ENCODE data around the gene TCTN3.
A peak's percentile ranks its signal among the peaks of the same experiment; 100 is the strongest.

Gene TCTN3

DNA sequence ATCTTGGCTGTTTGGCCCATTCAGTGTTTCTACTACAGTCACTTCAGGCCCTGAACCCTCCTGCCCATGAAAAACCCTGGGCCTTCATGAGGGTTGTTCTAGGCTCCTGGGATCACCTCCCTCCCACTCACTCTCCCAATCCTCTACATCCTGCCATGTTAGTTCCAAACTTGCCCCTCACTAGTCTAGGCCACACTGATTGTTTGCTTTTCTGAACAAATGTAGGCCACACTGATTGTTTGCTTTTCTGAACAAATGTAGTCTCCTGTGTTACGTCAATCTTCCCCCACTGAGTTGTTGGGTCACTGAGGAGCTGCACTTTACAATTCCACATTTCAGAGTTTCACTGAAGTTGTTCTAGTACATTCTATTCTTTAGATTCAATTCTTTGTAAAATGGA is 31.9 kb downstream of the TCTN3 start:
- in situ Hi-C loops (cut with HindIII; ENCODE audit: low sequenced_read_pairs): no loop called here
- H3K4me3 ChIP-seq (ENCODE audit: low read depth, low read length): no peak overlapping the region
- no peak for TF ChIP-seq CTCF (IDR thresholded peaks at IDR 0.05; ENCODE audit: low read depth, low read length)
- DNase-seq (ENCODE audit: low read depth, low spot score): peak; percentile 50

DNA sequence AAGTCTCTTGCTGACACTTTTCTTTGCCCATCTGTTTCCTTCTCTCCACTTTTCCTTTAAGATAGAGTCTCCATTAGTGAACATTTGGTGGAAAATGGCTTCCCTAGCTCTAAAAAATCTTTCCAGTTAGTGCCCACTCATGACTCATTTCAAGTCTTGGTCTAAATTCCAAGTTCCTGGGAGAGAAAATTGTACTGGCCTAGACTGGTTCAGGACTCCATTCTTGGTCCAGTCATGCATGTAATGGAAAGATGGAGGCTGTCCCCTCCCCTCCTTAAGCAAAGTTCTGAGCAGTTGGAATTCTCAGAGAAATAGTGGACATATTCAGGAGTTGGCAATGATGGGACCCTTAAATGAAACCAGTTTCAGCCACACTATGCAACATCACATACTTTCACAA is 33.4 kb downstream of the TCTN3 start:
- in situ Hi-C loops (cut with HindIII; ENCODE audit: low sequenced_read_pairs): no loop called here
- no peak for TF ChIP-seq CTCF (IDR thresholded peaks at IDR 0.05; ENCODE audit: low read depth, low read length)
- DNase-seq (ENCODE audit: low read depth, low spot score): peak; percentile 60
- no peak overlapping the region for H3K4me3 ChIP-seq (ENCODE audit: low read depth, low read length)

GRCh38 chr10:95657250-95657649 is 36.5 kb downstream of the TCTN3 start:
- DNase-seq (ENCODE audit: low read depth, low spot score): no peak
- no peak overlapping the region for H3K4me3 ChIP-seq (ENCODE audit: low read depth, low read length)
- in situ Hi-C loops (cut with HindIII; ENCODE audit: low sequenced_read_pairs): no loop called here
- no peak for TF ChIP-seq CTCF (IDR thresholded peaks at IDR 0.05; ENCODE audit: low read depth, low read length)

DNA sequence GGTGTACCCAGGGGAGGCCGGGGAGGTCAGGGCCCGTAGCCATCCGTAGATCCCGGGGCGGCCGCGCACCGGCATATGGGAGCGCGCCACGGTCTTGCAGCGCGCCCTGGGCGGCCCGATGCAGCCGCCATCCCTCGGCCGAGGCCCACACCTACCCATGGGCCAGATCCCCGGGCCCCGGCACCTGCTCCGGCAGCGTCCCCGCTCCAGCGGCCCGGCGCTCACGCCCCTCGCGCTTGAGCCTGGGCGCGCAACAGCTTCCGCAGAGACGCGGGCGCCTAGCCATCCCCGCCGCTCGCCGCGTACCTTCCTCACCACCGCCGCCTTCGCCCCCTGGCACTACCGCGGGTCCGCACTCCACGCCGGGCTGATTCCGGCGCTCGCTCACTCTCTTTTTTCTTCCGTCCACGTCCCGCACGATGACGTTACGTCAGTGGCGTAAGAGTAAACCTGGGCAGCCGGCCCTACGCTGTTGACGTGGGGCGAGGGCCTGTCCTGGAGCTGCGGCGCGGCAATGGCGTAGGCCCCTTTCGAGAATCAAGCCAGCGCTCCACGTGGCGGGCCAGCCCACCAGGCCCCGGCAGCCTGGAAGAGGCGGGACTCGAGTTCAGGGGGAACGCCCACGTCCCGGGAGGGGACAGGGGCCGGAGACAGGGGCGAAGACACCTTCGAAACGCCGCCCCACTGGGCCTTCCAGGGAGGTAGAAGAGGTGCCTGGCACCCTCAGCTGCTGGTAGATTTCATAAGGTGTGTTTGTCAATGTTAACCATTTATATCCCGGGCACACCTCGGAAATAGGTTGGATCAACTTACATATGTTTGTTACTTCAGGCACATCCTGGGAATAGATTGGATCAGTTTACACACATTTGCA is 37.2 kb downstream of the TCTN3 start, which contains the start of gene ALDH18A1:
TSS of gene ALDH18A1 (minus strand) at position 421 of the 874 bp plus-strand sequence. CDS start 3,334 bp downstream, outside the sequence.
- TF ChIP-seq CTCF (IDR thresholded peaks at IDR 0.05; ENCODE audit: low read depth, low read length): no peak
- in situ Hi-C loops (cut with HindIII; ENCODE audit: low sequenced_read_pairs): no loop called here
- DNase-seq (ENCODE audit: low read depth, low spot score): peak; percentile 92
- peak within 1 kb of the TSS; percentile 87 for H3K4me3 ChIP-seq (ENCODE audit: low read depth, low read length)

- peak; percentile 35 for DNase-seq (ENCODE audit: low read depth, low spot score)
- TF ChIP-seq CTCF (IDR thresholded peaks at IDR 0.05; ENCODE audit: low read depth, low read length): no peak
- in situ Hi-C loops (cut with HindIII; ENCODE audit: low sequenced_read_pairs): no loop called here
- peak overlapping the region; percentile 87 for H3K4me3 ChIP-seq (ENCODE audit: low read depth, low read length)
Observed at GRCh38 chr10:95655571-95656290, 38.0 kb downstream of the TCTN3 start.

- H3K4me3 ChIP-seq (ENCODE audit: low read depth, low read length): no peak overlapping the region
- no peak for TF ChIP-seq CTCF (IDR thresholded peaks at IDR 0.05; ENCODE audit: low read depth, low read length)
- no peak for DNase-seq (ENCODE audit: low read depth, low spot score)
- in situ Hi-C loops (cut with HindIII; ENCODE audit: low sequenced_read_pairs): no loop called here
Observed at GRCh38 chr10:95653895-95654294, 39.8 kb downstream of the TCTN3 start.

Data from astrocyte of the spinal cord (primary cell).